HG03159 (cell line): ENCODE data around the gene ADGRG1.

ENCODE experiments used
- ATAC-seq: cut with Tn5 transposase; IDR thresholded peaks from one replicate; pipeline ENCODE4 v1.9.1; 2021; ENCODE audit warnings: mild to moderate bottlenecking, moderate library complexity; ENCODE audit not compliant: unreplicated experiment

Gene ADGRG1

GRCh38 chr16:57680842-57681375 lies 52.5 kb downstream of the ADGRG1 start:
- no peak for ATAC-seq

DNA sequence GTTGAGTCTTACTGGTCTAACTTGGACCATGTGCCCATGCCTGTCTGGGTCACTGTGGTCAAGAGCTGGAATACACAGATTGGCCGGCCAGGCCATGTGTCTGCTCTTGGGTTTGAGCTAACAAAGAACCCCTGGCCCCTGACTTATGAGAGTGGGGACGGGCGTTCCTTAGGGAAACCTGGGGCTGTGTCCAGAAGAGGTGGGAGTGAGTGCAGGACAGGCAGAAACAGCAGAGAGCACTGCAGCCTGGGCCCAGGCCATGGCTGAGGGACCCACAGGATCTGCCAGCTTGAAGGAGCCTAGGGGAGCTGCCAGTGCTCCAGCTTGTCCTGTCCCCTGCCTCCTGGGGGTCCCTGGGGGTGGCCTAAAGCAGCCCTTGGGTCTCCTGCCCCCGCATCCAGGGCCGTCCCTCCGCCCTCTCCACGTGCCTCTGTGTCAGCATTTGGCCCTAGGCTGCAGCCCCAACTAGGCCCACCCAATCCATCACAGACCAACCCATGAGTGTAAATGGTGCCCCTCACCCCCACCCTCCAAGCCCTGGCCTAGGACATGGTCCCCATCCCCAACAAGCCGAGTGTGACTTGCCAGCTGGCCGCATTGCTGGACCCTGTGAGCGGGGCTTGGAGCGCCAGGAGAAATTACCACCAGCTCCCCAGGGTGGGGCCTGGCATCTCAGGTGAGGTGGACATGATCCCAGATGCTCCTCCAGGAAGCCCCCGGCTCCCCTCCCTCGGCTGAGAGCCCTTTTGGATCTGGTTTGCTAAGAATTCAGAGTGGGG lies 53.7 kb downstream of the ADGRG1 start:
- no peak for ATAC-seq

GRCh38 chr16:57682809-57683635 lies 54.6 kb downstream of the ADGRG1 start:
- no peak for ATAC-seq

DNA sequence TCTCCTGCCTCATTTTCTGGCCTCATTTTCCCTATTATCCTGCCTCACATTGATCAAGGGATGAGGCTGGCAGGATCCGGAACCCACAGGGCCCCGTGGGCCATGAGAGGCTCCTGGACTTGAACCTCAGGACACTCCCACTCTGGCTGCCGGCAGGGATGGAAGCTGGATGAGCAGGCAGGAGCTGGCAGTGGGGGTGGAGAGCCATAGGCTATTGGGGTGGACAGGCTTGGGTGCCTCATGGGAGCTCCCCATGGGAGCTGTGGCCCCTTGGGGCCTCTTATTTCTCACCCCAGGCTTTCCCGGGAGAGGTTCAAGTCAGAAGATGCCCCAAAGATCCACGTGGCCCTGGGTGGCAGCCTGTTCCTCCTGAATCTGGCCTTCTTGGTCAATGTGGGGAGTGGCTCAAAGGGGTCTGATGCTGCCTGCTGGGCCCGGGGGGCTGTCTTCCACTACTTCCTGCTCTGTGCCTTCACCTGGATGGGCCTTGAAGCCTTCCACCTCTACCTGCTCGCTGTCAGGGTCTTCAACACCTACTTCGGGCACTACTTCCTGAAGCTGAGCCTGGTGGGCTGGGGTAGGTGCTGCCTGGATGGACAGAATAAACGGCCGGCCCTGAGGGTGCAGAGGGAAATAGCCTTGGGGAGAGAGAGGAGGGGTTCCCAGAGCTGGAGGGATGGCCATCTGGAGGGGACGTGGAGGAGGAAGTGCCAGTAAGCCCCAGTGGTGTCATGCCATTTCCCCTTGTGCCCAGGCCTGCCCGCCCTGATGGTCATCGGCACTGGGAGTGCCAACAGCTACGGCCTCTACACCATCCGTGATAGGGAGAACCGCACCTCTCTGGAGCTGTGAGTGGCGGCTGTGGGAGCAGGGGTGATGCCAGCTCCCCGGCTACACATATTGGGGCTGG lies 55.5 kb downstream of the ADGRG1 start:
- ATAC-seq = no peak

- ATAC-seq = no peak
Observed at GRCh38 chr16:57684626-57685358, 56.4 kb downstream of the ADGRG1 start.

GRCh38 chr16:57685633-57686032 lies 57.2 kb downstream of the ADGRG1 start:
- ATAC-seq = no peak

- ATAC-seq = no peak
Observed at GRCh38 chr16:57686577-57686976, 58.1 kb downstream of the ADGRG1 start.

DNA sequence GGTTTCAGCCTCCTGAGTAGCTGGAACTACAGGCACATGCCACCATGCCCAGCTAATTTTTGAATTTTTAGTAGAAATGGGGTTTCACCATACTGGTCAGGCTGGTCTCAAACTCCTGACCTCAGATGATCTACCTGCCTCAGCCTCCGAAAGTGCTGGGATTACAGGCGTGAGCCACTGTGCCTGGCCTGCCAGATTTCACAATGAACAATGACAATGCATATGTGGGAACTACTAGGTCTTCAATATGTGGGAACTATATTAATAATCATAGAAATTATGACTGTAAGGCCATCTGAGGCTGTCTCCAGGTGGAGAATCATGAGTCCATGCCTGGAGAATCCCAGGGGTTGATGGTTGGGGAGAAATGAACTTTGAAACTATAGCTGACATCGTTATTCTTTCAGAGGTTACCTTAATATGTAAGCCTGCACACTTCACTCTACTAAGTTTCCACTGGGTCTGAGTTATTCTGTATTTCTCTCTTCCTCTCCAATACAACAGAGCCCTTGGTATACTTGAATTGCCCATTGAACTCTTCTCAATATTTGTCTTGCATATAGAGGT lies 59.0 kb downstream of the ADGRG1 start:
- ATAC-seq = no peak

DNA sequence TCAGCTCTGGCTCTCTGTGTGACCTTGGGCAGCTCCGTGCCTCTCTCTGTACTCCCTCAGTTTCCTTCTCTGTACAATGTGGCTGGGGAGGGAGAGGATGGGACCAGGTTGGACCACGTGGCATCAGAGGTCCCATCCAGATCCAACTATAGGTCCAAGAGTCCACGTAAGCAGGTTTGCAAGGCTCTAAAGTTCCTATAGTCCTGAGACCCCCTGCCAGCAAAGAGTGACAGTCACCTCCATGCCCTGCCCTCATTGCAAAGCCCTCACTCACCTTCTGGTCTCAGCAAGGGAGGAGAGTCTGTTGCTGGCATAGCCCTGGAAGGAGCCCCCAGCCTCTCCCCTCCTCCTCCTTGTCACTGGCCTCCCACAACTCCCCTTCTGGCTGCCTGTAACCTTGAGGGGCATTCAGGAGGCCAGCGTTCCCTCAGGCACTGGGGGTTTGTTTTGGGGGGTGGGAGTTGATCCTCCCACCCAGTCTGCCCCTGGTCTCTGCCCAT lies 60.1 kb downstream of the ADGRG1 start:
- ATAC-seq = no peak

- no peak for ATAC-seq
Observed at GRCh38 chr16:57688987-57689761, 60.7 kb downstream of the ADGRG1 start.

DNA sequence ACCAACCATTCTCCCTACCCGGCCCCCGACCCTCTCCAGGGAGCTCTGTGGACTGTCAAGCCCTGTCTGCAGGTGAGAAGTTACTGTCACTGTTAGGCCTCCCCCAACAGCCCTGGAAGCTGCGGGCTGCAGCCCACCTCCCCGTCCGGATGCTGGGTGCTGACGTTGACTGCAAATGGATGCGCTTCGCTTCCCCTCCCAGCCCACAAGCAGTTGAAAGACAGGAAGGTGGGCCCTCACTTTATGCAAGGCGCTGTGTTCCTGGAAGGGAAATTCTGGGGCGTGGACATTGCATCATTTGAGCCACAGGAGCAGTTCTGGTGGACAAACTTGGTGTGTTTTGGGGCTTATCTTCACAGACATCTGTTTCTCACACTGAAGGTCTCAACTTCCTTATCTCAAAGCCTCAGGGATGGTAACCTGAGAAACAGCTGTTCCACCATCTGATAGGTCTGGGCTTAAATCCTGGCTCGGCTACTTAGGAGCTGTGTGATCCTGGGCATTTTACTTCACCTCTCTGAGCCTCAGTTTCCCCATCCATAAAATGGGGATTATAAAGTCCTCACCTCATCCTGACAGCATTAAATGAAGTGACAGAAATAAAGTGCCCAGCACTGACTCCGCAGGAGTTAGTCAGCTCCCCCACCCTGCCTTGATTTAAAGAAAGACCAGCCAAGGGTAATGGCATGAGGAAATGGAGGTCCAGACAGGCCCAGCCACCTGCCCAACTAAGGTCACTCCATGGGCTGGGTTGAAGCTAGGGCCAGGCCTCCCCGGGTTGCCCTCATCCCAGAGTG lies 61.5 kb downstream of the ADGRG1 start:
- no peak for ATAC-seq

GRCh38 chr16:57690782-57691471 lies 62.5 kb downstream of the ADGRG1 start:
- ATAC-seq = no peak

GRCh38 chr16:57692636-57693035 lies 64.2 kb downstream of the ADGRG1 start:
- no peak for ATAC-seq

GRCh38 chr16:57693550-57693949 lies 65.1 kb downstream of the ADGRG1 start:
- no peak for ATAC-seq

- ATAC-seq = no peak
Observed at GRCh38 chr16:57694231-57694724, 65.8 kb downstream of the ADGRG1 start.

DNA sequence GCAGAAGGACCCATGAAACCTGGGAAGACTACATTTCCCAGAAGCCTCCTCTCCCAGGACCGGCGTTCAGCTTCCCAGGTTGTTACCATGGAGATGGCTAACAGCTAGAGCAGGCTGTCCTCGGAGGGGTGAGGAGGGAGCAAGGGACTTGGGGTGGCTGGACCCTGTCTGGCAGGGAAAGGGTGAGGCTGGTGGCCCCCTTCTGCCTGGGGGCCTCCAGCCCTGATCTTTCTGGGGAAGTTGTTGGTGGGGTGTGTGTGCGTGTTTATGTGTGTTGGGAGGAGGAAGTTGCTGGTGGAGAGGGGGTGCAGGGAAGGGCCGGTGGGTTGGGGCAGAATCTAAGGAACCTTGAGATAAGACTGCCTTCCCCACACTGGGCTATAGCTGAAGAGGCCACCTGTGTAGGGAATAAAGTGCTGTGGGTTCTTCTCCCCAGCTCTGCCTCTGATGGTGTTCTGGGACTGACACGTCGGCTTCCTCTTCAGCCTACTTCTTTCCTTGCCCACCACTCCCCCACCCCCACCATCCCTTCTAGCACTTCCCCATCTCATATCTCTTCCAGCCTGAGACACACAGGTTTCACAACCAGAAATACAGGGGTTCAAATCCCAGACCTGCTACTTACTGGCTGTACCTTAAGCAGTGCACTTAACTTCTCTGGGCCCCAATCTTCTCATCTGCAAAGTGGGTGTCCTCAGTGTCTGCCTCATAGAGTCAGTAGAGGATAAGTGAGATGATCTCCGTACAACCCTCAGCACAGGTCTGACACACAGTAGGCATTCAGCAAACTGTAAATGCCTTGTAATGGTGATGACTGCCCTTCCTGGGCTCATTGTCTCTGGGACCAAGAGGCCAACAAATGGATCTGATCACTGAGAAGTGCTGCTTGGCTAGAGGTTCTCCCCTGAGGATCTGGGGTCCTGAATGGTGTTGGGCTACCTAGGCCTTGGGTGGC lies 66.6 kb downstream of the ADGRG1 start, which contains the start of gene DRC7:
DRC7 (plus strand) TSS at position 82 of the 955 bp plus-strand sequence. CDS start 3,144 bp downstream, outside the sequence.
- ATAC-seq = no peak
